Upper lobe of left lung (tissue), 6 donors: ENCODE data around the gene SCFD2. TPM values are rescaled to one million over a fixed set of nuclear protein-coding genes. Genes with fewer than 3 reads are reported as not detected.
A peak's percentile ranks its signal among the peaks of the same experiment; 100 is the strongest.

Experiments used
- ATAC-seq, 2 donors: fragments of 200-7000 bp; cut with Tn5 transposase; one replicate each; pipeline ENCODE4 v1.9.1; 2022; ENCODE audit warnings: mild to moderate bottlenecking in 2 of 2, moderate library complexity in 2 of 2; ENCODE audit not compliant: low FRiP score in 2 of 2
- DNase-seq, 2 donors: peaks; one replicate each; pipeline ENCODE4 v3.0.0-alpha.2; 2019 to 2020
- H3K27ac ChIP-seq, 4 donors: fragments of 200-600 bp; sonication (generic); one replicate each; pipeline ENCODE4 v1.5.1; 2016 to 2019
- H3K27me3 ChIP-seq, 4 donors: fragments of 200-600 bp; sonication (generic); one replicate each; pipeline ENCODE4 v1.5.1; 2017 to 2019
- H3K36me3 ChIP-seq, 4 donors: fragments of 200-600 bp; sonication (generic); one replicate each; pipeline ENCODE4 v1.5.1; 2016 to 2019
- H3K4me1 ChIP-seq, 4 donors: fragments of 200-600 bp; sonication (generic); one replicate each; pipeline ENCODE4 v1.5.1; 2018 to 2019
- H3K4me3 ChIP-seq, 4 donors: fragments of 200-600 bp; sonication (generic); one replicate each; pipeline ENCODE4 v1.5.1; 2017 to 2019; ENCODE audit warnings: mild to moderate bottlenecking in 2 of 4, moderate library complexity in 1 of 4
- H3K9me3 ChIP-seq, 4 donors: fragments of 200-600 bp; sonication (generic); one replicate each; pipeline ENCODE4 v1.5.1; 2018 to 2019
- EP300 ChIP-seq, 4 donors: sonication (generic); formaldehyde crosslinking; IDR thresholded peaks; one replicate each; pipeline ENCODE4 v1.5.1; 2017; ENCODE audit warnings: antibody characterized with exemption in 4 of 4, control low read depth in 2 of 4
- POLR2A ChIP-seq, 4 donors: fragments of 450-650 bp; IDR thresholded peaks; one replicate each; pipeline ENCODE4 v1.5.1; 2016 to 2017; ENCODE audit warnings: antibody characterized with exemption in 4 of 4, mild to moderate bottlenecking in 2 of 4
- POLR2AphosphoS5 ChIP-seq, 2 donors: sonication (generic); formaldehyde crosslinking; IDR thresholded peaks; one replicate each; pipeline ENCODE4 v1.5.1; 2017; ENCODE audit warnings: antibody characterized with exemption in 2 of 2
- WGBS, 2 donors: methylation state at CpG; one replicate each; pipeline ENCODE4 v1.1.5; 2017 to 2018; 5-methylcytosine and 5-hydroxymethylcytosine counted together
- total RNA-seq, 6 donors: library from RNA; depleted of rRNA in 4 of 6; stranded (reverse); fragments of >200 nt in 4 of 6; gene quantifications; one replicate each; pipeline versions ENCODE4 v1.1.0 to v1.2.1, GENCODE V29; 2016 to 2021
- TF ChIP-seq, protein P1 (sequence below), 6 experiments: fragments of 450-650 bp in 4 of 6; fragments of 200-600 bp in 2 of 6; sonication (generic) in 2 of 6; IDR thresholded peaks; one replicate each; pipeline ENCODE4 v1.5.1; 2016 to 2019; ENCODE audit warnings: antibody characterized with exemption in 6 of 6
- donor health status: DM: no; HTN: no; CAD: no; lungs with moderate emphysema.
- donor health status: DM: no; HTN: yes; CAD: no; lungs with severe emphysema.

The SCFD2 gene
- total RNA-seq, 6 donors from 2014 or later: 15.2 to 33.5 (median 20.0) TPM

DNA sequence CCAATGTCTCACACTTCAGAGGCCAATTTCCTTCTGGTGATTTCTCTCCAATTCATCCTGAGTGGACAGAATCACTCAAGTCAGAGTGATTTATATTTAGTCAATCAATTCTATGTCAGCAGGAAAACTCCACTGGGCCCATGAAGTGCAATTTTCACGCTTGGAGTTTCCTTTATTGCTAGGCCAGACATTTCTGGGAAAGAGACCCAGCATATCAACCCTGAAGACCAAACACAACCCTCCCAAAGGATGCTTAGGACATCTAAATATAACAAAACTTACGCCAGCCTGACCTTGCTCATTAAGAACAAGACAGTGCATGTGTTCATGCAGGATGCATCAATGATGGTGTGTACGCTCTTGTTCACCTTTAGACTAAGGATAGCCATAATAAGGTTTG lies 347.4 kb downstream of the SCFD2 start:
- 94 to 96% methylated on average over 3 of the region's 3 CpGs for WGBS, 2 donors
- no peak overlapping the region for H3K27ac ChIP-seq
- no peak overlapping the region for H3K4me3 ChIP-seq
- H3K36me3 ChIP-seq: no peaks in the 10 kb centered on the region
- no peaks in the 10 kb centered on the region for H3K27me3 ChIP-seq
- ATAC-seq: no peak
- DNase-seq: no peak
- no peak for TF ChIP-seq POLR2A (IDR thresholded peaks at IDR 0.05)
- TF ChIP-seq EP300 (IDR thresholded peaks at IDR 0.05): no peak
- TF ChIP-seq POLR2AphosphoS5 (IDR thresholded peaks at IDR 0.05): no peak
- TF ChIP-seq, protein P1, sequence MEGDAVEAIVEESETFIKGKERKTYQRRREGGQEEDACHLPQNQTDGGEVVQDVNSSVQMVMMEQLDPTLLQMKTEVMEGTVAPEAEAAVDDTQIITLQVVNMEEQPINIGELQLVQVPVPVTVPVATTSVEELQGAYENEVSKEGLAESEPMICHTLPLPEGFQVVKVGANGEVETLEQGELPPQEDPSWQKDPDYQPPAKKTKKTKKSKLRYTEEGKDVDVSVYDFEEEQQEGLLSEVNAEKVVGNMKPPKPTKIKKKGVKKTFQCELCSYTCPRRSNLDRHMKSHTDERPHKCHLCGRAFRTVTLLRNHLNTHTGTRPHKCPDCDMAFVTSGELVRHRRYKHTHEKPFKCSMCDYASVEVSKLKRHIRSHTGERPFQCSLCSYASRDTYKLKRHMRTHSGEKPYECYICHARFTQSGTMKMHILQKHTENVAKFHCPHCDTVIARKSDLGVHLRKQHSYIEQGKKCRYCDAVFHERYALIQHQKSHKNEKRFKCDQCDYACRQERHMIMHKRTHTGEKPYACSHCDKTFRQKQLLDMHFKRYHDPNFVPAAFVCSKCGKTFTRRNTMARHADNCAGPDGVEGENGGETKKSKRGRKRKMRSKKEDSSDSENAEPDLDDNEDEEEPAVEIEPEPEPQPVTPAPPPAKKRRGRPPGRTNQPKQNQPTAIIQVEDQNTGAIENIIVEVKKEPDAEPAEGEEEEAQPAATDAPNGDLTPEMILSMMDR (IDR thresholded peaks at IDR 0.05): no peak
- H3K4me1 ChIP-seq: peaks cover 0 to 9% (median 0%) of the 10 kb centered on the region in 4 donors
- no peaks in the 10 kb centered on the region for H3K9me3 ChIP-seq

DNA sequence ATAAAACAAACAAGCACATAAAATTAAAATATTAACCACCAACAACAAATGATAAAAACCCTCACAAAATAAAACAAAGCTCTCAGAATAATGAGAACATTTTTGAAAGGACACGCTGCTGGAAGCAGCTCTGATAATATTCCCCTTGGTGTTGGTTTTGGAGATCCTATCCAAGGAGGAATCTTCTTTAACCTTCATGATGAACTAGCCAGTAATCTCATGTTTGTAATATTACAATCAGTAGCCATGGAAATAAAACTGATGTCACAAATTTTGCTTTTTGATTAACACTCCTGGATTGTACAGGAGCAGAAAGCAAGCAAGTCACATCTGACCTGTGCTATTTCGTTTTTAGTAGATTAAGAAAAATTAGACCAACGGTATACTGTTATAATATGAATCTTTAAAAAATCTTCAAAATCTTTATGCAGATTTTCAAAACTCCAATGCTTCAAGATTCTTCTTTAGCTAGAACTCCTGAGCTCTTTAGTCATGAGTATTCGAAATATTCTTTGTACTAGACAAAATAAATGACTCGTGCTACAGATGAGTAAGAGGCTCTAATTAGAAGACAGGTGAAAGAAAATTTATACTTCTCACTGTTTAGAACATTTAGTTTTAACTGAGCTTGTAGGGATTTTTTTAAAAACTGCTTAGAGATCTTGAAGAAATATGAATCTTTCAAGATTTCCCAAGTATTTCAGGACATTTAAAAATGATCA lies 349.6 kb downstream of the SCFD2 start:
- TF ChIP-seq, protein P1 (IDR thresholded peaks at IDR 0.05): no peak
- Histone ChIP-seq H3K27ac (no peak overlapping the region), H3K4me1 (peaks cover 0 to 19% (median 12%) of the 10 kb centered on the region in 4 donors), H3K9me3 (no peaks in the 10 kb centered on the region), H3K27me3 (no peaks in the 10 kb centered on the region), H3K4me3 (no peak overlapping the region), H3K36me3 (no peaks in the 10 kb centered on the region)
- DNase-seq (no peak), ATAC-seq (peak in 1 of 2 donors; percentile 75)
- 90 to 91% methylated on average over 5 of the region's 5 CpGs for WGBS, 2 donors

DNA sequence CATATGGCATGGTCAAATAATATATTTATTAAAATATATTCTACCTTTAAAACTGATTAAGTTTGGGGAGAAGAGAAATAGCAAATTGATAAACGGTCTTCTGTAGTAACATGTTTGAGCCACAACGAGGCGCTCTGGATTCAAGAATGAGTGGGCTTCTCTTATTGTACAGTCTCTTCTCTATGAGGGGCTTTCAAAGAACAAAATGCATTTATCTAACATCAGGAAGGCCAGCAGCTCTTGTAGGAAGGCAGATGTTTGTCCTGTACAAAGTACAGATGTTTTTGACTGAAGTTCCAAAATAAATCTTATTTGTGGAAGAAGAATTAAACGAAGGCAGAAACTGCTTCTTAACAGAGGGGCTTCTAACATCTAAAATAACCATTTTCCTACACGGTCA lies 350.2 kb downstream of the SCFD2 start:
- 43 to 44% methylated on average over 5 of the region's 5 CpGs for WGBS, 2 donors

DNA sequence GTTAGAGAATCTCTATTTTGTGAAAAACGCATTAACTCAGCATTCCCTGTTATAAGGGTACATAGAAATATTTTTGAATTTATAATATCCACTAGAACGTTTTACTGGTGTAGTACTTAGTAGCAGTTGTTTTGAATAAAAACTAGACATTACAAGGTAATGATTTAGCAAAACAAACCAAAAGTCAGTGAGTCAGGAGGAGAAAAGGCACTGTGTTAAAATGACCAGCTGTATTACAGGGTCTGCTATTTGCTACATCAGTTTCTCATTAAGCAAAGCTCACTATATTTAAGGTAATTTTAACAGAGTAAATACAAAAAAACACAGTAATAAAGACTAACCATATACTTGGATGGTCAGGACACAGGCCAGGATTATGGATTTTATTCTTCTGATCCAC lies 351.0 kb downstream of the SCFD2 start:
- Histone ChIP-seq H3K27me3 (no peaks in the 10 kb centered on the region), H3K4me1 (peaks cover 0 to 15% (median 14%) of the 10 kb centered on the region in 4 donors), H3K9me3 (no peaks in the 10 kb centered on the region), H3K27ac (no peak overlapping the region), H3K36me3 (no peaks in the 10 kb centered on the region), H3K4me3 (no peak overlapping the region)
- 46 to 49% methylated on average over 2 of the region's 2 CpGs for WGBS, 2 donors
- TF ChIP-seq EP300 (IDR thresholded peaks at IDR 0.05): no peak
- no peak for TF ChIP-seq POLR2A (IDR thresholded peaks at IDR 0.05)
- TF ChIP-seq, protein P1 (IDR thresholded peaks at IDR 0.05): no peak
- TF ChIP-seq POLR2AphosphoS5 (IDR thresholded peaks at IDR 0.05): no peak
- ATAC-seq: no peak
- no peak for DNase-seq

More for the DNA sequence above, 350.2 kb downstream of the SCFD2 start:
- Histone ChIP-seq H3K36me3 (no peaks in the 10 kb centered on the region), H3K27ac (no peak overlapping the region), H3K27me3 (no peaks in the 10 kb centered on the region), H3K4me1 (peaks cover 0 to 22% (median 14%) of the 10 kb centered on the region in 4 donors), H3K4me3 (no peak overlapping the region), H3K9me3 (no peaks in the 10 kb centered on the region)
- no peak for TF ChIP-seq POLR2AphosphoS5 (IDR thresholded peaks at IDR 0.05)
- no peak for TF ChIP-seq EP300 (IDR thresholded peaks at IDR 0.05)
- TF ChIP-seq POLR2A (IDR thresholded peaks at IDR 0.05): no peak
- TF ChIP-seq, protein P1 (IDR thresholded peaks at IDR 0.05): peak in 4 of 6 experiments; percentile 18 to 38 (median 27)
- DNase-seq (no peak), ATAC-seq (peak in 1 of 2 donors; percentile 70)
